ENCODE data around the gene TPSAB1. TPM values are rescaled to one million over a fixed set of nuclear protein-coding genes. Genes with fewer than 3 reads are reported as not detected.
A peak's percentile ranks its signal among the peaks of the same experiment; 100 is the strongest.
"Not testable (repeated sequence)": the region's sequence is repeated elsewhere in the genome, so short reads cannot be mapped to it uniquely, and the experiment has no call there.

Gene TPSAB1
- total and polyA plus RNA-seq, 2 donors (not counting 3 experiments of a cell fraction or from before 2014, with no cell fraction given) = not detected

- H4K20me1 ChIP-seq (replicated peaks; ENCODE audit: control insufficient read depth, extremely low read depth, insufficient read depth, low read length); POLR2A ChIA-PET; H3K79me2 ChIP-seq (ENCODE audit: control insufficient read depth, insufficient read depth, low read length); H3K9me3 ChIP-seq (replicated peaks; ENCODE audit: control insufficient read depth, insufficient read depth, low read length); H3K27me3 ChIP-seq (ENCODE audit: control insufficient read depth in 2 of 2, insufficient read depth in 2 of 2, low read length in 2 of 2); H3K4me1 ChIP-seq (ENCODE audit: control insufficient read depth, extremely low read depth, insufficient read depth, low read length); H3K9ac ChIP-seq (replicated peaks; ENCODE audit: extremely low read depth, insufficient read depth, low read length); H3K4me2 ChIP-seq (ENCODE audit: insufficient read depth, low read length); H3K27ac ChIP-seq (ENCODE audit: insufficient read depth, low read depth, low read length); intact Hi-C loops (cut with micrococcal nuclease); FAIRE-seq; DNase-seq (ENCODE audit: low read depth, low spot score); H2AFZ ChIP-seq (ENCODE audit: low read depth, low read length); BruUV-seq (replicated peaks); H3K36me3 ChIP-seq (ENCODE audit: control insufficient read depth in 2 of 2, extremely low read depth in 1 of 2, insufficient read depth in 2 of 2, low read length in 2 of 2); dilution Hi-C loops (cut with MboI; ENCODE audit: extremely low pct_ligation_motif_present, low sequenced_read_pairs); H3K4me3 ChIP-seq (replicated peaks in 1 of 3; ENCODE audit: insufficient read depth in 1 of 3, low read depth in 1 of 3, low read length in 3 of 3); H3K9me1 ChIP-seq (replicated peaks; ENCODE audit: control insufficient read depth, extremely low read depth, insufficient read depth, low read length): not testable (repeated sequence)
- CTCF ChIA-PET = interaction anchor here (0.6 kb wide), 1 partner anchor 61 kb away, joined by 3 read pairs; no protein-coding TSS in a partner anchor
These were observed 28.9 kb downstream of the TPSAB1 start for GRCh38 chr16:1269418-1269817.

DNA sequence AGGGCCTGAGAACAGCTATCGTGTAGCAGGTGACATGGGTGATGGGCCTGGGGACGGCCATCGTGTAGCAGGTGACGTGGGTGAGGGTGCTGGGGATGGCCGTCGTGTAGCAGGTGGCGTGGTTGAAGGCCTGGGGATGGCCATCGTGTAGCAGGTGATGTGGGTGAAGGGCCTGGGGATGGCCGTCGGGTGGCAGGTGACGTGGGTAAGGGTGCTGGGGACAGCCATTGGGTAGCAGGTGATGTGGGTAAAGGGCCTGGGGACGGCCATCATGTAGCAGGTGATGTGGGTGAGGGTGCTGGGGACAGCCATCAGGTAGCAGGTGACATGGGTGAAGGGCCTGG lies 30.8 kb downstream of the TPSAB1 start:
- no peaks in the 10 kb centered on the region for H3K36me3 ChIP-seq (ENCODE audit: control insufficient read depth in 2 of 2, extremely low read depth in 1 of 2, insufficient read depth in 2 of 2, low read length in 2 of 2)
- no peaks in the 10 kb centered on the region for H4K20me1 ChIP-seq (replicated peaks; ENCODE audit: control insufficient read depth, extremely low read depth, insufficient read depth, low read length)
- H3K27me3 ChIP-seq (ENCODE audit: control insufficient read depth in 2 of 2, insufficient read depth in 2 of 2, low read length in 2 of 2) = no peaks in the 10 kb centered on the region
- H3K4me1 ChIP-seq (ENCODE audit: control insufficient read depth, extremely low read depth, insufficient read depth, low read length) = no peaks in the 10 kb centered on the region
- H3K4me2 ChIP-seq (ENCODE audit: insufficient read depth, low read length) = no peak overlapping the region
- CTCF ChIA-PET = no interaction called here
- TF ChIP-seq POLR2AphosphoS5 (IDR thresholded peaks at IDR 0.05; ENCODE audit: insufficient read depth, low read depth, low read length) (no peak), POLR2A (IDR thresholded peaks at IDR 0.05; ENCODE audit: low read depth, low read length) (no peak), FOS (IDR thresholded peaks at IDR 0.05; ENCODE audit: borderline replicate concordance, insufficient read depth, low read length) (no peak), CTCF (IDR thresholded peaks at IDR 0.05; ENCODE audit: extremely low read depth in 1 of 2, insufficient read depth in 1 of 2, low read depth in 1 of 2, low read length in 2 of 2) (no peak), MYC (IDR thresholded peaks at IDR 0.05; ENCODE audit: low read depth, low read length) (no peak), EZH2 (IDR thresholded peaks at IDR 0.05; ENCODE audit: borderline replicate concordance, low read depth, low read length, severe bottlenecking) (no peak), GATA2 (IDR thresholded peaks at IDR 0.05; ENCODE audit: insufficient read depth, insufficient read length, low read depth, low read length) (no peak), JUN (IDR thresholded peaks at IDR 0.05; ENCODE audit: borderline replicate concordance, insufficient read depth, insufficient read length, low read depth) (no peak)
- TF ChIP-seq, protein P1, sequence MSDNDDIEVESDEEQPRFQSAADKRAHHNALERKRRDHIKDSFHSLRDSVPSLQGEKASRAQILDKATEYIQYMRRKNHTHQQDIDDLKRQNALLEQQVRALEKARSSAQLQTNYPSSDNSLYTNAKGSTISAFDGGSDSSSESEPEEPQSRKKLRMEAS (IDR thresholded peaks at IDR 0.05; ENCODE audit: insufficient read depth, insufficient read length) = no peak
- POLR2A ChIA-PET = no interaction called here
- no peaks in the 10 kb centered on the region for H3K9me3 ChIP-seq (replicated peaks; ENCODE audit: control insufficient read depth, insufficient read depth, low read length)
- H3K79me2 ChIP-seq (ENCODE audit: control insufficient read depth, insufficient read depth, low read length) = no peaks in the 10 kb centered on the region
- H3K9me1 ChIP-seq (replicated peaks; ENCODE audit: control insufficient read depth, extremely low read depth, insufficient read depth, low read length) = no peaks in the 10 kb centered on the region
- dilution Hi-C loops (cut with MboI; ENCODE audit: extremely low pct_ligation_motif_present, low sequenced_read_pairs) = no loop called here
- intact Hi-C loops (cut with micrococcal nuclease) = no loop called here
- DNase-seq (ENCODE audit: low read depth, low spot score) (peak; percentile 7), FAIRE-seq (no peak)
- BruUV-seq (replicated peaks) = no TSS peak
- H3K4me3 ChIP-seq (replicated peaks in 1 of 3; ENCODE audit: insufficient read depth in 1 of 3, low read depth in 1 of 3, low read length in 3 of 3) = no peak overlapping the region
- no peak overlapping the region for H3K27ac ChIP-seq (ENCODE audit: insufficient read depth, low read depth, low read length)
- no peak overlapping the region for H3K9ac ChIP-seq (replicated peaks; ENCODE audit: extremely low read depth, insufficient read depth, low read length)
- no peak overlapping the region for H2AFZ ChIP-seq (ENCODE audit: low read depth, low read length)
